Stimulated activated CD4-positive, alpha-beta T cell treated with anti-CD3 and anti-CD28 coated beads, Interleukin-2, amount 100 ng/mL, for 24 hours (primary cell): Measurements from ENCODE around the gene ARHGEF28.

Source experiments
- DNase-seq, 2 donors: peaks; one replicate each; pipeline ENCODE4 v3.0.0-alpha.2; 2020

The ARHGEF28 gene

GRCh38 chr5:73867345-73868335 is 241.6 kb downstream of the ARHGEF28 start:
- DNase-seq, result no peak

GRCh38 chr5:73883646-73884045 is 257.6 kb downstream of the ARHGEF28 start:
- DNase-seq, result no peak

- DNase-seq, result no peak
Observed at GRCh38 chr5:73887688-73888087, 261.7 kb downstream of the ARHGEF28 start.

- no peak for DNase-seq
Observed at GRCh38 chr5:73890569-73890968, 264.6 kb downstream of the ARHGEF28 start.

GRCh38 chr5:73892218-73892617 is 266.2 kb downstream of the ARHGEF28 start:
- no peak for DNase-seq

GRCh38 chr5:73892806-73893205 is 266.8 kb downstream of the ARHGEF28 start:
- no peak for DNase-seq

GRCh38 chr5:73893813-73894212 is 267.8 kb downstream of the ARHGEF28 start:
- no peak for DNase-seq

- DNase-seq, result no peak
Observed at GRCh38 chr5:73894860-73895259, 268.9 kb downstream of the ARHGEF28 start.

- DNase-seq, result no peak
Observed at GRCh38 chr5:73895471-73895870, 269.5 kb downstream of the ARHGEF28 start.

- DNase-seq, result no peak
Observed at GRCh38 chr5:73896097-73896496, 270.1 kb downstream of the ARHGEF28 start.

GRCh38 chr5:73896668-73897067 is 270.7 kb downstream of the ARHGEF28 start:
- DNase-seq, result no peak

GRCh38 chr5:73897893-73898292 is 271.9 kb downstream of the ARHGEF28 start:
- no peak for DNase-seq

GRCh38 chr5:73899055-73899454 is 273.1 kb downstream of the ARHGEF28 start:
- DNase-seq, result no peak

- DNase-seq, result no peak
Observed at GRCh38 chr5:73899916-73900315, 273.9 kb downstream of the ARHGEF28 start.

- no peak for DNase-seq
Observed at GRCh38 chr5:73900566-73900965, 274.6 kb downstream of the ARHGEF28 start.

- no peak for DNase-seq
Observed at GRCh38 chr5:73901043-73901442, 275.0 kb downstream of the ARHGEF28 start.

GRCh38 chr5:73901455-73901854 is 275.5 kb downstream of the ARHGEF28 start:
- no peak for DNase-seq

GRCh38 chr5:73902327-73903051 is 276.5 kb downstream of the ARHGEF28 start:
- DNase-seq, result no peak

- no peak for DNase-seq
Observed at GRCh38 chr5:73903169-73903568, 277.2 kb downstream of the ARHGEF28 start.

- no peak for DNase-seq
Observed at GRCh38 chr5:73906277-73906676, 280.3 kb downstream of the ARHGEF28 start.

- DNase-seq, result no peak
Observed at GRCh38 chr5:73907164-73907563, 281.2 kb downstream of the ARHGEF28 start.

- no peak for DNase-seq
Observed at GRCh38 chr5:73908395-73908794, 282.4 kb downstream of the ARHGEF28 start.

GRCh38 chr5:73908846-73909245 is 282.9 kb downstream of the ARHGEF28 start:
- no peak for DNase-seq

GRCh38 chr5:73909474-73909873 is 283.5 kb downstream of the ARHGEF28 start:
- DNase-seq, result no peak
